ENCODE data around the gene IGFBP4. TPM values are rescaled to one million over a fixed set of nuclear protein-coding genes. Genes with fewer than 3 reads are reported as not detected.
A peak's percentile ranks its signal among the peaks of the same experiment; 100 is the strongest.
"Not testable (repeated sequence)": the region's sequence is repeated elsewhere in the genome, so short reads cannot be mapped to it uniquely, and the experiment has no call there.

IGFBP4 gene
- 7.9 and 12.4 TPM in 2 replicates for total RNA-seq (2014; rRNA removed; shearing (Covaris generic); ENCODE audit: low replicate concordance)

DNA sequence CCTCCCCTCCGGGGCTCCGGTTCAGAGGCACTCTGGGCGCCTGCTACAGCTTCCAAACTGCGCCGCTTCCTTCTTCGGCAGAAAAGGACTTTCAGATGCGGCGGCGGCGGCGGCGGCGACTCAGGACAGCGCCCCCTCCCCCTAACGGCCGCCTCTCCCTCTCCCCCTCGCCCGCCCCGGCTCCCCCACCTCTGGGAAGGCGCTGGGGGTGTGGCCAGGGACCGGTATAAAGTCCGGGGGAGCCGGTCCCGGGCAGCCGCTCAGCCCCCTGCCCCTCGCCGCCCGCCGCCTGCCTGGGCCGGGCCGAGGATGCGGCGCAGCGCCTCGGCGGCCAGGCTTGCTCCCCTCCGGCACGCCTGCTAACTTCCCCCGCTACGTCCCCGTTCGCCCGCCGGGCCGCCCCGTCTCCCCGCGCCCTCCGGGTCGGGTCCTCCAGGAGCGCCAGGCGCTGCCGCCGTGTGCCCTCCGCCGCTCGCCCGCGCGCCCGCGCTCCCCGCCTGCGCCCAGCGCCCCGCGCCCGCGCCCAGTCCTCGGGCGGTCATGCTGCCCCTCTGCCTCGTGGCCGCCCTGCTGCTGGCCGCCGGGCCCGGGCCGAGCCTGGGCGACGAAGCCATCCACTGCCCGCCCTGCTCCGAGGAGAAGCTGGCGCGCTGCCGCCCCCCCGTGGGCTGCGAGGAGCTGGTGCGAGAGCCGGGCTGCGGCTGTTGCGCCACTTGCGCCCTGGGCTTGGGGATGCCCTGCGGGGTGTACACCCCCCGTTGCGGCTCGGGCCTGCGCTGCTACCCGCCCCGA lies at the start of gene IGFBP4:
IGFBP4 (plus strand) TSS at position 255 of the 792 bp plus-strand sequence; CDS start at position 541, 286 bp downstream.
- peak; percentile 72 for DNase-seq
- no peaks in the 10 kb centered on the region for H3K9me3 ChIP-seq
- no peaks in the 10 kb centered on the region for H3K27me3 ChIP-seq
- H3K36me3 ChIP-seq: no peaks in the 10 kb centered on the region
- H3K4me3 ChIP-seq: peak within 1 kb of the TSS; percentile 34

DNA sequence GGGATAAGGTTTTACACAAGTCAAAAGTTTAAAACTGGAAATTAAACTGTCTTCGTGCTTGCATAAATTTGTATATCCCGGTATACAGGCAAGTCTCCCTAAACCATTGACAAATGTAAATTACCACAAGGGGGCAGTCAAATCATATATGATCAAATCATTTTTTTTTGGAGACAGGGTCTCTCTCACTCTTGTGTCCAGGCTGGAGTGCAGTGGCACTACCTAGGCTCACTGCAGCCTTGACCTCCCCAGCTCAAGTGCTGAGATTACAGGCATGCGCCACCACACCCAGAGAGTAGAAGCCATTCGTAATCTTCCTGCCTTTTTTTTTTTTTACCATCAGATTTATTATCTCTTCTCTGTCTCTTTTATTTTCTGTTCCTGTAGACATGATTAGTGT lies 44.1 kb upstream of the IGFBP4 start:
- Histone ChIP-seq H3K9me3 (no peaks in the 10 kb centered on the region), H3K27me3 (no peaks in the 10 kb centered on the region), H3K36me3 (peaks cover 100% of the 10 kb centered on the region), H3K4me3 (no peak overlapping the region)
- DNase-seq: no peak

DNA sequence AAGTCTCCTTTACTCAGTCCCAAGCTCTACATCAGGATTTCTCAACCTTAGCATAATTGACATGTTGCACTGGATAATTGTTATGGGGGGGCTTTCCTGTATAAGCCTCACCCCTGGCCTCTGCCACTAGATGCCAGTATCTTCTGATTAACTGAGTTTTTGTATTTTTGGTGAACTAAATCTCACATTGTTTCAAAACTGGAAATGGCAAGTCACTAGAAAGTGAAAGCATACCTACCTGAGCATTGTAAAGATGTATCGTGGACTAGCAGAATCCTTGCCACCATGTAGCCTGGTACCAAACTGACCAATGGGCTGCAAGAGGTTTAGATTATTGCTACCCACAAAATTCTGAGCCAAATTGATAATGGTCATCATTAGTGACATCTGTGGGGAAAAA lies 40.6 kb upstream of the IGFBP4 start:
- H3K27me3 ChIP-seq: no peaks in the 10 kb centered on the region
- no peak for DNase-seq
- peaks cover 94% of the 10 kb centered on the region for H3K36me3 ChIP-seq
- H3K9me3 ChIP-seq: no peaks in the 10 kb centered on the region
- H3K4me3 ChIP-seq: no peak overlapping the region

DNA sequence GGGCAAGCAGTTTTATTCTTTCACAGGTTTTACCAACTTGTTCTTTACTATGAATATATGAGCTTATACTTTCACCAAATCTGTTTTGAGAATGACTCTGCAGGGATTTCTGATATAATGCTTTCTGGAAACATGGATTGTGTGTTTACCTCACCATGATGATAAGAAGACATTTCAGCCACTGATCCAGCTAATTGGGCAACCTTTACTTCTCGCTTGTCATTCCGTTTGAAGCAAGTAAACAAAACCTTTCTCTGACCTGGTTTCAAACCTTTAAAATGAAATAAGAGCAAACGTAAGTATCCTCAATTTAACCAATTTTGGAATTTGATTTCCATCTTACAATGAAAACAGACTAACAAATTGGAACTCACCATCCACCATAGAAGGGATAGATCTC lies 39.2 kb upstream of the IGFBP4 start:
- Histone ChIP-seq H3K36me3 (peaks cover 94% of the 10 kb centered on the region), H3K9me3 (no peaks in the 10 kb centered on the region), H3K4me3 (no peak overlapping the region), H3K27me3 (no peaks in the 10 kb centered on the region)
- DNase-seq: no peak

- no peaks in the 10 kb centered on the region for H3K9me3 ChIP-seq
- peaks cover 93% of the 10 kb centered on the region for H3K36me3 ChIP-seq
- DNase-seq: no peak
Observed at GRCh38 chr17:40407460-40407859, 35.8 kb upstream of the IGFBP4 start.

GRCh38 chr17:40409540-40409939 lies 33.7 kb upstream of the IGFBP4 start:
- H3K4me3 ChIP-seq, H3K27me3 ChIP-seq, DNase-seq, H3K9me3 ChIP-seq: not testable (repeated sequence)
- peaks cover 93% of the 10 kb centered on the region for H3K36me3 ChIP-seq

More at GRCh38 chr17:40407460-40407859, 35.8 kb upstream of the IGFBP4 start:
- H3K4me3 ChIP-seq: no peak overlapping the region
- no peaks in the 10 kb centered on the region for H3K27me3 ChIP-seq

DNA sequence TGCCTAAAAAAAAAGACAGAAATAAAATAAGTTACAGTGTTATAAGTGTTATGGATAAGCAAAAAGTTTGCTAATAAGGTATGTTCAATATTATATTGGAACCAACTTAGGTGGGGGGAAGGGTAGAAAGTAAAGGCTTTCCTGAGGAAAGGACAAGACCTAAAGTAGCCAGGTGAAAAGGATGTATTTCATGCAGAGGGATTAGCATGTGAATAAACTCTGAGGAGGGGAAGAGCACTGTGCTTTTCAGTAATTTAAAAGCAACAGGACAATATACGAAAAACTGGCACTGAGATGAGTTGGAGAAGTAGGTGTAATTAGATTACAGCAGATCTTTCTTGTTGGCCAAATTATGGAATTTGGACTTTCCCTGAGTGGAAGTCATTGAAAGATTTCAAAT lies 33.2 kb upstream of the IGFBP4 start:
- Histone ChIP-seq H3K27me3 (no peaks in the 10 kb centered on the region), H3K36me3 (peaks cover 96% of the 10 kb centered on the region), H3K4me3 (no peak overlapping the region), H3K9me3 (no peaks in the 10 kb centered on the region)
- no peak for DNase-seq

DNA sequence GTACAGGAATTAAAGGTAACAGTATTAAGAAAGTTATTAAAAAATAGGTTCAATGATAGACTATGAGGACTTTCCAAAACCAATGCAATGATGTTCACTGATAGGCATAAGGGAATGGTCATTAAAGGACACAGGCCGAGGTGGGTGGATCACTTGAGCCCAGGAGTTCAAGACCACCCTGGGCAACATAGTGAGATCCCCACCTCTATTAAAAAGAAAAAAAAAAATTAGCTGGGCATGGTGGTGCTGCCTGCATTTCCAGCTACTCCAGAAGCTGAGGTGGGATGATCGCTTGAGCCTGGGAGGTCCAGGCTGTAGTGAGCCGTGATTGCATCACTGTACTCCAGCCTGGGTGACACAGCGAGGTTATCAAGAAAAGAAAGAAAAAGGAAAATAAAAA lies 31.4 kb upstream of the IGFBP4 start:
- no peak for DNase-seq
- no peaks in the 10 kb centered on the region for H3K27me3 ChIP-seq
- H3K4me3 ChIP-seq: no peak overlapping the region
- peaks cover 99% of the 10 kb centered on the region for H3K36me3 ChIP-seq
- no peaks in the 10 kb centered on the region for H3K9me3 ChIP-seq

DNA sequence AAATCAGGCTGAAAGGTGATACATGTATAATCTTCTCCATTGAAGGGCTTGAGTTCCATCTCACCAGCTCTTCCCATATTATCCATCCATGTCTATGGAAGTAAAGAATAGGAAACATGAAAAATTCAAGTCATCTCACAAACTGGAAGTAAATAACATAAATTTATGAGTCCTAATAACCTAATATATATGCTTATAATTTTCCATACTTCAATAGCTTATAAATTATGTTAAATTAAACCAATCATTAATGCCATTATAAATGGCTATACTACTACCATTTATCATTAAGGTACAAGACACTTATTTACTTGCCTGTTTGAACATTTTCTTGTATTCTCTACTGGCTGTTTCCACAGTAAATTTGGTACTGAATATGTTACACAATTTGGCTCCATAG lies 30.4 kb upstream of the IGFBP4 start:
- Histone ChIP-seq H3K4me3 (no peak overlapping the region), H3K36me3 (peaks cover 90% of the 10 kb centered on the region), H3K27me3 (no peaks in the 10 kb centered on the region), H3K9me3 (no peaks in the 10 kb centered on the region)
- no peak for DNase-seq

DNA sequence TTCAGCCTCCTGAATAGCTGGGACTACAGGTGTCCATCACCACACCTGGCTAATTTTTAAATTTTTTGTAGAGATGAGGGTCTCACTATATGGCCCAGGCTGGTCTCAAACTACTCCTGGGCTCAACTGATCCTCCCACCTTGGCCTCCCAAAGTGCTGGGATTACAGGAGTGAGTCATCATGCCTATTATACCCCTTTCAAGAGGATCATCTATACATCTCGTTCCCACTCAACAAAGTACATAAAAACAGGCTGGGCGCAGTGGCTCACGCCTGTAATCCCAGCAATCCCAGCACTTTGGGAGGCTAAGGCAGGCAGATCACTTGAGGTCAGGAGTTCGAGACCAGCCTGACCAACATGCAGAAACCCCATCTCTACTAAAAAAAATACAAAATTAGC lies 28.9 kb upstream of the IGFBP4 start:
- H3K4me3 ChIP-seq, H3K27me3 ChIP-seq, H3K9me3 ChIP-seq, DNase-seq: not testable (repeated sequence)
- peaks cover 75% of the 10 kb centered on the region for H3K36me3 ChIP-seq

DNA sequence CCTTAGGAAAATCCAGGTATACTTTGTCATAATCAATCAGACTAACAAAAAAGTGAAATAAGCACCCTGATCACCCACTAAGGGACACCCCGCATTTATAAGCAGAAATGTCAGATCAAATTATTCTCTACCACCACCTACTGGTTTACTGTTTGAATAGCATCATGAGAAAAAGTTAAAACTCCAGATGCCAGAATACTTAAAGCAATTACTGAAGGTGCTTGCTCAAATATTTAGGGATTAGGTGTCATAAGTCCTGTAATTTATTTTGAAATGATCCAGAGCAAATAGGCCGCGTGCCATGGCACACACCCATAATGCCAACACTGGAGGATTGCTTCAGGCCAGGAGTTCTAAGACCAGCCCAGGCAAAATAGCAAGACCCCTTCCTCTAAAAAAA lies 27.9 kb upstream of the IGFBP4 start:
- peak overlapping the region; percentile 82; the same call in 1 of the 2 replicates for H3K4me3 ChIP-seq
- H3K9me3 ChIP-seq: no peaks in the 10 kb centered on the region
- no peak for DNase-seq
- peaks cover 66% of the 10 kb centered on the region for H3K36me3 ChIP-seq
- H3K27me3 ChIP-seq: no peaks in the 10 kb centered on the region

DNA sequence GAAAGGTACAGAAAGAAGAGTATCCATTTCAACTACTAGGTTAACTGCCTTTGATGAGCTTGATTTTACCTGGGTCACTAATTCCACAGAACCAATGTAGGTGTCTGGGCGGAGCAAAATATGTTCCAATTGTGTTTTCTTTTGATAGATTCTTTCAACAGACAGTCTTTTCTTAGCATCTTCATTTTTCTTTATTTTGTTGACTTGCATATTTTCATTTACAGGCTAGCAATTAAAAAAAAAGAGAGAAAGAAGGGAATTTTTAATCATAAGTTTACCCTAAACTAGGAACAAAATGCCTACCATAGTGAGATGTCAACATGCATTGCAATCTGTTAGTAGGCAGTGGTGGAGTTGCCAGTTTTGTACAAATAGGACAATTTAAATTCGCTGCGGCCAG lies 26.6 kb upstream of the IGFBP4 start:
- no peaks in the 10 kb centered on the region for H3K9me3 ChIP-seq
- H3K4me3 ChIP-seq: peak overlapping the region; percentile 82
- no peak for DNase-seq
- H3K27me3 ChIP-seq: no peaks in the 10 kb centered on the region
- H3K36me3 ChIP-seq: peaks cover 53% of the 10 kb centered on the region

DNA sequence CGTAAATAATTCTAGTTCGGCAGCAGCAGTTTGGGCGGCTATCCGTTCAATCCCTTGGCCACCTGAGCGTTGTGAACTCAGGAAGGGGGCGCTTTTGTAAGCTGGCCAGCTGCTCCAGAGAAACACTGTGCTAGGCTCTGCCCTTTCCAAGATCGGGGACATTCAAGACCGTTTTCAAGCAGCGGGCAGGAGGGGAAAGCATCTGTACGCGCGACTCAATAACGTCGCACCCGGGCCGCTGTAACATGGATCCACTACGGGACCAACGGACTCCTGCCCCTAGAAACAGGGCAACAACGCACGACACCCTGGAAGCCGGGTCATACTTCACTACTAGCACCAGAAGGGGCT lies 26.0 kb upstream of the IGFBP4 start:
- Histone ChIP-seq H3K9me3 (no peaks in the 10 kb centered on the region), H3K36me3 (peaks cover 47% of the 10 kb centered on the region), H3K27me3 (no peaks in the 10 kb centered on the region), H3K4me3 (peak overlapping the region; percentile 82)
- DNase-seq: peak; percentile 24

GRCh38 chr17:40417609-40418427 lies 25.4 kb upstream of the IGFBP4 start, which contains the start of gene TOP2A:
Gene TOP2A, minus strand, starts transcription at chr17:40417896. Its CDS starts 105 bp downstream, at chr17:40417791.
- Histone ChIP-seq H3K27me3 (no peaks in the 10 kb centered on the region), H3K36me3 (peaks cover 42% of the 10 kb centered on the region), H3K9me3 (no peaks in the 10 kb centered on the region), H3K4me3 (peak within 1 kb of the TSS; percentile 82)
- DNase-seq: peak; percentile 98

GRCh38 chr17:40418428-40418706 lies 24.9 kb upstream of the IGFBP4 start:
- H3K27me3 ChIP-seq: no peaks in the 10 kb centered on the region
- H3K36me3 ChIP-seq: peaks cover 36% of the 10 kb centered on the region
- H3K4me3 ChIP-seq: peak overlapping the region; percentile 82
- DNase-seq: no peak
- H3K9me3 ChIP-seq: no peaks in the 10 kb centered on the region

- Histone ChIP-seq H3K9me3 (no peaks in the 10 kb centered on the region), H3K4me3 (no peak overlapping the region), H3K27me3 (no peaks in the 10 kb centered on the region), H3K36me3 (peaks cover 22% of the 10 kb centered on the region)
- DNase-seq: no peak
Observed at GRCh38 chr17:40419559-40420331, 23.5 kb upstream of the IGFBP4 start.
